ENCODE measurements around the gene CNOT9. TPM values are rescaled to one million over a fixed set of nuclear protein-coding genes. Genes with fewer than 3 reads are reported as not detected.

The CNOT9 gene
- total RNA-seq, 2 donors from 2014 or later, result 80.8 to 82.9 TPM

GRCh38 chr2:218558986-218559385, 9.7 kb upstream of the CNOT9 start:
- H3K9me3 Mint-ChIP-seq, result no peaks in the 10 kb centered on the region

GRCh38 chr2:218564056-218564455, 4.6 kb upstream of the CNOT9 start:
- peaks cover 51% of the 10 kb centered on the region for H3K4me1 Mint-ChIP-seq (ENCODE audit: low read depth)
- H3K36me3 Mint-ChIP-seq (ENCODE audit: insufficient read depth in 2 of 2), result peaks cover 19 to 40% of the 10 kb centered on the region in 2 donors
- DNase-seq, result no peak
- no peaks in the 10 kb centered on the region for H3K27me3 Mint-ChIP-seq (ENCODE audit: low read depth)
- no peak overlapping the region for H3K4me3 Mint-ChIP-seq
- no peaks in the 10 kb centered on the region for H3K9me3 Mint-ChIP-seq
- H3K27ac Mint-ChIP-seq, result peak overlapping the region; percentile 4
- no peak for ATAC-seq (replicated peaks in 1 of 2)

More at GRCh38 chr2:218558986-218559385, 9.7 kb upstream of the CNOT9 start:
- Mint-ChIP-seq H3K36me3 (ENCODE audit: insufficient read depth in 2 of 2) (peaks cover 11 to 36% of the 10 kb centered on the region in 2 donors), H3K27me3 (ENCODE audit: low read depth) (no peaks in the 10 kb centered on the region), H3K27ac (no peak overlapping the region), H3K4me1 (ENCODE audit: low read depth) (peaks cover 43% of the 10 kb centered on the region), H3K4me3 (no peak overlapping the region)
- DNase-seq, result no peak
- no peak for ATAC-seq (replicated peaks in 1 of 2)

- H3K27ac Mint-ChIP-seq, result peak overlapping the region; percentile 98
- H3K27me3 Mint-ChIP-seq (ENCODE audit: low read depth), result no peaks in the 10 kb centered on the region
- H3K4me1 Mint-ChIP-seq (ENCODE audit: low read depth), result peaks cover 58% of the 10 kb centered on the region
- H3K36me3 Mint-ChIP-seq (ENCODE audit: insufficient read depth in 2 of 2), result peaks cover 25 to 40% of the 10 kb centered on the region in 2 donors
- DNase-seq (no peak), ATAC-seq (replicated peaks in 1 of 2) (no peak)
- no peaks in the 10 kb centered on the region for H3K9me3 Mint-ChIP-seq
- peak overlapping the region; percentile 85 to 98 for H3K4me3 Mint-ChIP-seq
Measured at GRCh38 chr2:218566296-218566695, 2.3 kb upstream of the CNOT9 start.

- H3K9me3 Mint-ChIP-seq, result no peaks in the 10 kb centered on the region
- peak; percentile 57 to 59 for ATAC-seq (replicated peaks in 1 of 2)
- DNase-seq, result peak in 1 of 2 donors; percentile 83
- H3K27ac Mint-ChIP-seq, result peak overlapping the region; percentile 98
- peaks cover 65% of the 10 kb centered on the region for H3K4me1 Mint-ChIP-seq (ENCODE audit: low read depth)
- H3K27me3 Mint-ChIP-seq (ENCODE audit: low read depth), result no peaks in the 10 kb centered on the region
- peak overlapping the region; percentile 85 to 98 for H3K4me3 Mint-ChIP-seq
- peaks cover 24 to 42% of the 10 kb centered on the region in 2 donors for H3K36me3 Mint-ChIP-seq (ENCODE audit: insufficient read depth in 2 of 2)
Measured at GRCh38 chr2:218567797-218568189, 846 bp upstream of the CNOT9 start.

- Mint-ChIP-seq H3K27ac (peak overlapping the region; percentile 98), H3K9me3 (no peaks in the 10 kb centered on the region), H3K4me1 (ENCODE audit: low read depth) (peaks cover 62% of the 10 kb centered on the region), H3K4me3 (peak overlapping the region; percentile 85 to 98), H3K27me3 (ENCODE audit: low read depth) (no peaks in the 10 kb centered on the region), H3K36me3 (ENCODE audit: insufficient read depth in 2 of 2) (peaks cover 24 to 44% of the 10 kb centered on the region in 2 donors)
- DNase-seq, result peak; percentile 70 to 71
- peak; percentile 31 to 39 for ATAC-seq (replicated peaks in 1 of 2)
Measured at GRCh38 chr2:218569038-218569431, 396 bp downstream of the CNOT9 start.

GRCh38 chr2:218569661-218570500, 1.2 kb downstream of the CNOT9 start:
- Mint-ChIP-seq H3K4me3 (peak overlapping the region; percentile 85 to 98), H3K36me3 (ENCODE audit: insufficient read depth in 2 of 2) (peaks cover 21 to 40% of the 10 kb centered on the region in 2 donors), H3K9me3 (no peaks in the 10 kb centered on the region), H3K27me3 (ENCODE audit: low read depth) (no peaks in the 10 kb centered on the region), H3K27ac (peak overlapping the region; percentile 98), H3K4me1 (ENCODE audit: low read depth) (peaks cover 61% of the 10 kb centered on the region)
- DNase-seq (peak in 1 of 2 donors; percentile 15), ATAC-seq (replicated peaks in 1 of 2) (no peak)

GRCh38 chr2:218570850-218571249, 2.2 kb downstream of the CNOT9 start:
- no peaks in the 10 kb centered on the region for H3K27me3 Mint-ChIP-seq (ENCODE audit: low read depth)
- ATAC-seq (replicated peaks in 1 of 2) (no peak), DNase-seq (no peak)
- peaks cover 69% of the 10 kb centered on the region for H3K4me1 Mint-ChIP-seq (ENCODE audit: low read depth)
- H3K4me3 Mint-ChIP-seq, result peak overlapping the region; percentile 85 to 98
- H3K36me3 Mint-ChIP-seq (ENCODE audit: insufficient read depth in 2 of 2), result peaks cover 21 to 37% of the 10 kb centered on the region in 2 donors
- no peaks in the 10 kb centered on the region for H3K9me3 Mint-ChIP-seq
- H3K27ac Mint-ChIP-seq, result peak overlapping the region; percentile 98

GRCh38 chr2:218576854-218577253, 8.2 kb downstream of the CNOT9 start:
- Mint-ChIP-seq H3K27me3 (ENCODE audit: low read depth) (no peaks in the 10 kb centered on the region), H3K9me3 (no peaks in the 10 kb centered on the region), H3K27ac (peak overlapping the region; percentile 28), H3K4me1 (ENCODE audit: low read depth) (peaks cover 73% of the 10 kb centered on the region), H3K36me3 (ENCODE audit: insufficient read depth in 2 of 2) (peaks cover 2 to 26% of the 10 kb centered on the region in 2 donors), H3K4me3 (no peak overlapping the region)
- DNase-seq, result no peak
- ATAC-seq (replicated peaks in 1 of 2), result no peak

- no peak for DNase-seq
- Mint-ChIP-seq H3K9me3 (no peaks in the 10 kb centered on the region), H3K36me3 (ENCODE audit: insufficient read depth in 2 of 2) (peaks cover under 1 to 20% of the 10 kb centered on the region in 2 donors), H3K4me3 (no peak overlapping the region), H3K27me3 (ENCODE audit: low read depth) (no peaks in the 10 kb centered on the region), H3K4me1 (ENCODE audit: low read depth) (peaks cover 73% of the 10 kb centered on the region), H3K27ac (no peak overlapping the region)
- ATAC-seq (replicated peaks in 1 of 2), result no peak
Measured at GRCh38 chr2:218577482-218578220, 9.0 kb downstream of the CNOT9 start.

- no peak overlapping the region for H3K4me3 Mint-ChIP-seq
- no peaks in the 10 kb centered on the region for H3K27me3 Mint-ChIP-seq (ENCODE audit: low read depth)
- no peak for ATAC-seq (replicated peaks in 1 of 2)
- DNase-seq, result no peak
- peaks cover 73% of the 10 kb centered on the region for H3K4me1 Mint-ChIP-seq (ENCODE audit: low read depth)
- no peaks in the 10 kb centered on the region for H3K9me3 Mint-ChIP-seq
- H3K36me3 Mint-ChIP-seq (ENCODE audit: insufficient read depth in 2 of 2), result peaks cover 2 to 19% of the 10 kb centered on the region in 2 donors
- peak overlapping the region; percentile 30 for H3K27ac Mint-ChIP-seq
Measured at GRCh38 chr2:218578272-218578877, 9.7 kb downstream of the CNOT9 start.

GRCh38 chr2:218582076-218582475, 13.4 kb downstream of the CNOT9 start:
- Mint-ChIP-seq H3K36me3 (ENCODE audit: insufficient read depth in 2 of 2) (peaks cover 2 to 26% of the 10 kb centered on the region in 2 donors), H3K9me3 (no peaks in the 10 kb centered on the region), H3K27me3 (ENCODE audit: low read depth) (no peaks in the 10 kb centered on the region), H3K4me3 (no peak overlapping the region), H3K4me1 (ENCODE audit: low read depth) (peaks cover 48% of the 10 kb centered on the region), H3K27ac (peak overlapping the region; percentile 39)
- ATAC-seq (replicated peaks in 1 of 2) (peak; percentile 100), DNase-seq (no peak)

GRCh38 chr2:218583983-218584850, 15.6 kb downstream of the CNOT9 start:
- Mint-ChIP-seq H3K4me3 (no peak overlapping the region), H3K4me1 (ENCODE audit: low read depth) (peaks cover 33% of the 10 kb centered on the region), H3K27ac (no peak overlapping the region), H3K36me3 (ENCODE audit: insufficient read depth in 2 of 2) (peaks cover 2 to 34% of the 10 kb centered on the region in 2 donors), H3K27me3 (ENCODE audit: low read depth) (no peaks in the 10 kb centered on the region), H3K9me3 (no peaks in the 10 kb centered on the region)
- DNase-seq, result no peak
- no peak for ATAC-seq (replicated peaks in 1 of 2)

All from activated T-cell treated with anti-CD3 and anti-CD28 coated beads, Interleukin-2, amount 50 U/mL, for 72 hours (primary cell).